Breast epithelium (tissue), 4 donors: ENCODE data around the gene SELENOK. TPM values are rescaled to one million over a fixed set of nuclear protein-coding genes. Genes with fewer than 3 reads are reported as not detected.

Source experiments
- DNase-seq, 2 donors: peaks; one replicate each; pipeline ENCODE4 v3.0.0-alpha.2; 2019; ENCODE audit warnings: low spot score in 2 of 2
- H3K27ac ChIP-seq, 2 donors: fragments of 200-600 bp; sonication (generic) in 1 of 2; one replicate each; pipeline ENCODE4 v1.5.1; 2016 to 2019; ENCODE audit warnings: mild to moderate bottlenecking in 1 of 2
- H3K27me3 ChIP-seq, 2 donors: fragments of 200-600 bp; sonication (generic) in 1 of 2; one replicate each; pipeline versions ENCODE4 v1.5.1 to v1.6.0; 2017 to 2019; ENCODE audit warnings: control low read depth in 1 of 2, mild to moderate bottlenecking in 1 of 2
- H3K36me3 ChIP-seq: fragments of 200-600 bp; one replicate; pipeline ENCODE4 v1.5.1; 2019
- H3K4me1 ChIP-seq, 2 donors: fragments of 200-600 bp; sonication (generic); one replicate each; pipeline ENCODE4 v1.5.1; 2016 to 2019; ENCODE audit warnings: control low read depth in 1 of 2
- H3K4me3 ChIP-seq, 3 donors: fragments of 200-600 bp; sonication (generic); 1 replicate in 2 of 3; 2 replicates in 1 of 3; pipeline ENCODE4 v1.5.1; 2016 to 2019; ENCODE audit warnings: mild to moderate bottlenecking in 3 of 3, moderate library complexity in 2 of 3
- H3K9me3 ChIP-seq, 2 donors: fragments of 200-600 bp; sonication (generic) in 1 of 2; one replicate each; pipeline ENCODE4 v1.5.1; 2016 to 2019; ENCODE audit warnings: control low read depth in 1 of 2
- POLR2A ChIP-seq: fragments of 450-650 bp; IDR thresholded peaks from one replicate; pipeline ENCODE4 v1.6.1; 2016; ENCODE audit warnings: antibody characterized with exemption, mild to moderate bottlenecking, moderate library complexity
- POLR2AphosphoS5 ChIP-seq, 3 donors: sonication (generic); formaldehyde crosslinking; IDR thresholded peaks; one replicate each; pipeline ENCODE4 v1.6.1; 2017; ENCODE audit warnings: antibody characterized with exemption in 3 of 3
- intact Hi-C: fragments of 100-400 bp; cut with DNase I; formaldehyde crosslinking; loops from one replicate; pipeline ENCODE4 v1.15.1; 2023; ENCODE audit warnings: low total_unique reads
- total RNA-seq, 3 donors: library from RNA; depleted of rRNA; stranded (reverse); fragments of >200 nt; gene quantifications; one replicate each; pipeline ENCODE4 v1.1.0, GENCODE V29; 2016
- TF ChIP-seq, protein P1 (sequence below), 3 donors: fragments of 450-650 bp; IDR thresholded peaks; one replicate each; pipeline ENCODE4 v1.5.1; 2016 to 2017; ENCODE audit warnings: antibody characterized with exemption in 3 of 3, mild to moderate bottlenecking in 3 of 3, moderate library complexity in 3 of 3

SELENOK gene
- total RNA-seq, 3 donors from 2014 or later: 42.4 to 63.6 (median 52.8) TPM

DNA sequence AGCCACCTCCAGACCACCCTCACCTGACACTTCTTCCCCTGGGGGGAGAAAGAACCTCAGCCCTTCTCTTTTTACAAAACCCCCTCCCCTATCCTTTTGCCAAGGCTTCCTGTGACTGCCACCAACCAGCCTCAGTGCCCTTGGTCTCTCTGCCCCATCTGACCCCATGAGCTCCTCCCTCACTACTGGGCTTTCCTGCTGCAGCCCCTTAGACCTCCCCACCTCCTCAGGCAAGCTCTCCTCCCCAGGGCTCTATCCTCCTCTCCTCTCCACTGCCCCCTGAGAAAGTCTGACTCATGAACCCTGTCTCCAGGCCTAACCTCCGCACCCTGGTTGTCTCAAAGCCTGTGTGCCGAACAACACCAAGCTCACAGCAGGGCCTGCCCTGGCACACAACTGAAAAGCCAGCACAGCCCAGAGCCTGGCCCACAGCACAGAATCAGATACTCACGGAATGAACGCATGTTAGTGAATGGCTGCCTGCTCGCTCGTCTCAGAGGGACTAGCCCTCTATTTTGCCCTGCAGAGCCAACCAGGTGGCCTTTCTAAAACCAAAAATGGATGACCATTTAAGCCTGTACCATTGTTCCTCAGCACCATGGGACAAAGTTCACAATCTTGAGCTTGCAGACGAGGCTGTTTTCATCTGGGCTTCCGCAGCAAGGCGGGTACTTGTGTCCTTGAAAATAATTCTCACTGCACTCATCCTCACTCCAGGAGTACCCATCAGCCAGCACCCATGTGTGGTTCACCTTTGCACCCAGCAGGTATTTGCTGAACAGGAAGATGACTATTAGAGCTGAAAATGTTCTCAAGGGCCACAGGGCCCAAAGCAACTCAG, 47.2 kb downstream of the SELENOK start:
- DNase-seq: no peak
- Histone ChIP-seq H3K4me1 (peaks cover 8 to 27% of the 10 kb centered on the region in 2 donors), H3K27me3 (no peaks in the 10 kb centered on the region), H3K27ac (peak overlapping the region; percentile 87 to 97), H3K36me3 (no peaks in the 10 kb centered on the region), H3K4me3 (peak overlapping the region in 2 of 3 donors; percentile 71 to 81), H3K9me3 (no peaks in the 10 kb centered on the region)
- no peak for TF ChIP-seq POLR2AphosphoS5 (IDR thresholded peaks at IDR 0.05)
- TF ChIP-seq, protein P1, sequence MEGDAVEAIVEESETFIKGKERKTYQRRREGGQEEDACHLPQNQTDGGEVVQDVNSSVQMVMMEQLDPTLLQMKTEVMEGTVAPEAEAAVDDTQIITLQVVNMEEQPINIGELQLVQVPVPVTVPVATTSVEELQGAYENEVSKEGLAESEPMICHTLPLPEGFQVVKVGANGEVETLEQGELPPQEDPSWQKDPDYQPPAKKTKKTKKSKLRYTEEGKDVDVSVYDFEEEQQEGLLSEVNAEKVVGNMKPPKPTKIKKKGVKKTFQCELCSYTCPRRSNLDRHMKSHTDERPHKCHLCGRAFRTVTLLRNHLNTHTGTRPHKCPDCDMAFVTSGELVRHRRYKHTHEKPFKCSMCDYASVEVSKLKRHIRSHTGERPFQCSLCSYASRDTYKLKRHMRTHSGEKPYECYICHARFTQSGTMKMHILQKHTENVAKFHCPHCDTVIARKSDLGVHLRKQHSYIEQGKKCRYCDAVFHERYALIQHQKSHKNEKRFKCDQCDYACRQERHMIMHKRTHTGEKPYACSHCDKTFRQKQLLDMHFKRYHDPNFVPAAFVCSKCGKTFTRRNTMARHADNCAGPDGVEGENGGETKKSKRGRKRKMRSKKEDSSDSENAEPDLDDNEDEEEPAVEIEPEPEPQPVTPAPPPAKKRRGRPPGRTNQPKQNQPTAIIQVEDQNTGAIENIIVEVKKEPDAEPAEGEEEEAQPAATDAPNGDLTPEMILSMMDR (IDR thresholded peaks at IDR 0.05): no peak
- no peak for TF ChIP-seq POLR2A
- intact Hi-C loops: no loop called here

DNA sequence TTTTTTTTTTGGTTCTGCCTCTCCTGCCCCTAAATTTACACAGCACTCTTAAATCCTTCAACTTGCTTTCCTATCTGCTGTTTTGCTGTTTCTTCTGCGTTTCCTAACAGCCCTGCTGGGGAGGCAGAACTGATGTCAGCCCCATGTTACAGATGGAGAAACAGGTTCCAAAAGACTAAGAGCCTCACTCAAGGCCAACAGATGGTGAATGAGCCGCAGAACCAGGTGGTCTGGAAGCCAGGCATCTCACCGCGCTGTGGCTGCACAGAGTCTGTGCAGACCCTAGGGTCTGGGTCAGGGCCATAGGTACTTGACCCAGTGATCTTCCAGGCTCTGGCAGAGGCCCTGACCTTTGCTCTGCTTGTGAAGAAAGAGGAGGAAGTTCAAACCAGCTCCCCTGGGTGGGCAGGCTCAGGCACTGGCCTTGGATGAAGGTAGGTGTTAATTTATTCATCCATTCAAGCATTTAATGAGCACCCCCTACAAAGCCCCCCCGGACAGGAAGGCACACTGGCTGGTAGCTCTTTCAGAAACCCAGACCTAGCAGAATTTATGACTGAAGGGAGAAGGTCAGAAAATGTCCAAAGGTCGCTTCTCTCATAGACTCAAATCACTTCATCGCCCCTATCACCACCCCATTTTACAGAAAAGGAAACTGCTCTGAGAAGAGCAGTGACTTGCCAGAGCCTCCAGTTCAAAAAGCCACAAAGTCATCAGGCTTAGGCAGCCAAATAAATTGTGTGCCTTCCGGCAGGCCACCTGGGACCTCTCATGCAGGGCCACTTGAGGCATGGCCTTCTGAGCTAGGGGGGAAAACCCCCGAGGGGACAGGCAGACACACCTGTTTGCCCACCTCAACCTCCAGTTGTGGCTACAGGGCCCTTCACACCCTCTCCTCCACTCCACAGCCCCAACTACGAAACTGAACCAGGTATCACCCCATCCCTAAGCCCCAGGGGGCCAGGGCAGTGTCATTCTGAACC, 48.2 kb downstream of the SELENOK start:
- intact Hi-C loops: no loop called here
- Histone ChIP-seq H3K4me1 (peaks cover 8 to 27% of the 10 kb centered on the region in 2 donors), H3K27ac (peak overlapping the region; percentile 87 to 97), H3K27me3 (no peaks in the 10 kb centered on the region), H3K36me3 (no peaks in the 10 kb centered on the region), H3K4me3 (peak overlapping the region in 1 of 3 donors; percentile 71), H3K9me3 (no peaks in the 10 kb centered on the region)
- TF ChIP-seq POLR2A (no peak), POLR2AphosphoS5 (IDR thresholded peaks at IDR 0.05) (no peak)
- TF ChIP-seq, protein P1 (IDR thresholded peaks at IDR 0.05): no peak
- no peak for DNase-seq

DNA sequence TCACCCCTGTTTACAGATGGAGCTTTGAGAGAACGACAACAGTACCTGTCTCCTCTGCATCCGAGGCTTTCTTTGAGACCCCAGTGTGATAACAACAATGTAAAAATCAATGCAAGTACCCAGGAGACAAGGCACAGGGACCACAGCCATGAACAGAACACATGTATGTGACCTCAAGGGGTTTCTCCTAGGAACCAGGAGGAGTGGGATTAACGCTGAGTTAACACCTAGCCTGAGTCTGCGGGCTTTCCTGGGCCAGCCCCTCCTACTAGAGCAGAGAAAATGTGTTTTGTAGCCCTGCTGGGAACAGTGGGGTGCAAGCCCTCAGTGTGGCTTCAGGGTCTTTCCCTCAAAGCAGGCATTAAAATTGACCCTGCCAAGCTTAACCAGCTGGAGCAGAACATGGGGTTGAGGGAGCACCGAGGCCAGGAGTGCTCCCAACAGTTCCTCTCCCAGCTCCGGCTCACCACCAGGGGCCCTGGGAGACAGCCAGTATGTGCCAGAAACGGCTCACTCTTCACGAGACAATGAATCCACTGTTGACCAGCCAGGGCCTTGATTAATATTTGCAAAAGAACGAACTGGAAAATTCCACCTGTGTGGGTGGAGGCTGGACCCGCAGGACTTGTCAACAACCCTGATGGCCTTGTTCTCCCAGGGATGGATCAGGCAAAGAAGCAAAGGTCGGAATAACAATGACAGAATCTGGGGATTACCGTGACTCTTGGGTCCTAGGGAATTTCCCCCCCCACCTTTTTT, 49.0 kb downstream of the SELENOK start:
- no peaks in the 10 kb centered on the region for H3K9me3 ChIP-seq
- DNase-seq: peak; percentile 85 to 95
- intact Hi-C loops: no loop called here
- peak overlapping the region in 1 of 3 donors; percentile 4 for H3K4me3 ChIP-seq
- peaks cover 8 to 27% of the 10 kb centered on the region in 2 donors for H3K4me1 ChIP-seq
- TF ChIP-seq POLR2AphosphoS5 (IDR thresholded peaks at IDR 0.05) (peak in 1 of 3 donors; percentile 55), POLR2A (no peak)
- TF ChIP-seq, protein P1 (IDR thresholded peaks at IDR 0.05): peak; percentile 16 to 89 (median 66)
- H3K27ac ChIP-seq: peak overlapping the region; percentile 87 to 97
- no peaks in the 10 kb centered on the region for H3K36me3 ChIP-seq
- H3K27me3 ChIP-seq: no peaks in the 10 kb centered on the region

DNA sequence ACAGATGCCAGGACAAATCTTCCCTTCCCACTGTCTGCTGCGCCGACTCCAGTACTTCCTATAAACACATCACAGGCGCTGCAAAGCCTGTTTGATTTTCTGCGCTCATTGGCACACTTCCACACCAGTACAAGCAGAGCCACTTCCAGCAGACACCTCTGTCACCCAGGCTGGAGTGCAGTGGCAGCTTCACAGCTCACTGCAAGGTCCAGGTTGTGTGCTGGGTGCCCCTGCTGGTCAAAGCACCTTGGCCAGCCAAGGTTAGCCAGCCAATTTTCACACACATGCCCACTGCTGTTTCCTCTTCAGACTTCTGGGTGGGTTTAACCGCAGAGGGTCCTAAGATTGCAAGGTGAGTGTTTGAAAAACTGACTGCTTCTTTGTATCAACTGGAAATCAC, 50.4 kb downstream of the SELENOK start:
- no peaks in the 10 kb centered on the region for H3K27me3 ChIP-seq
- no peak for TF ChIP-seq POLR2AphosphoS5 (IDR thresholded peaks at IDR 0.05)
- TF ChIP-seq, protein P1 (IDR thresholded peaks at IDR 0.05): peak in 1 of 3 donors; percentile 14
- H3K4me3 ChIP-seq: no peak overlapping the region
- peak overlapping the region; percentile 39 to 97 for H3K27ac ChIP-seq
- H3K4me1 ChIP-seq: peaks cover 8 to 27% of the 10 kb centered on the region in 2 donors
- no peaks in the 10 kb centered on the region for H3K9me3 ChIP-seq
- peak in 1 of 2 donors; percentile 48 for DNase-seq
- intact Hi-C loops: no loop called here
- no peaks in the 10 kb centered on the region for H3K36me3 ChIP-seq
